Neuronal stem cell (in vitro differentiated cells): ENCODE results near the gene TCF4.

Experiments used
- DNase-seq: peaks from one replicate; pipeline ENCODE4 v3.0.0-alpha.2; 2013; ENCODE audit warnings: low spot score
- H2AFZ ChIP-seq: one replicate; pipeline ENCODE4 v1.6.1; 2013; ENCODE audit warnings: mild to moderate bottlenecking, low read length, inconsistent platforms
- H2AK5ac ChIP-seq: 2 replicates; pipeline ENCODE4 v1.6.1; 2013; ENCODE audit warnings: low read depth, mild to moderate bottlenecking, inconsistent platforms, low read length, moderate library complexity, mixed read lengths
- H2BK120ac ChIP-seq: 2 replicates; pipeline ENCODE4 v1.6.1; 2013; ENCODE audit warnings: low read depth, mild to moderate bottlenecking, inconsistent platforms, low read length, moderate library complexity, mixed read lengths
- H2BK12ac ChIP-seq: one replicate; pipeline ENCODE4 v1.6.1; 2013; ENCODE audit warnings: low read length, inconsistent platforms
- H2BK15ac ChIP-seq: 2 replicates; pipeline ENCODE4 v1.6.1; 2013; ENCODE audit warnings: mild to moderate bottlenecking, low read length, inconsistent platforms, mixed read lengths
- H2BK5ac ChIP-seq: one replicate; pipeline ENCODE4 v1.6.1; 2013; ENCODE audit warnings: inconsistent platforms, mild to moderate bottlenecking, low read length, moderate library complexity
- H3K14ac ChIP-seq: one replicate; pipeline ENCODE4 v1.6.1; 2013; ENCODE audit warnings: low read length, inconsistent platforms
- H3K18ac ChIP-seq: 2 replicates; pipeline ENCODE4 v1.6.1; 2013; ENCODE audit warnings: low read length, inconsistent platforms
- H3K23ac ChIP-seq: 2 replicates; pipeline ENCODE4 v1.6.1; 2013; ENCODE audit warnings: low read depth, mild to moderate bottlenecking, mixed read lengths, low read length, inconsistent platforms; ENCODE audit not compliant: poor library complexity
- H3K27ac ChIP-seq: replicated peaks from 3 replicates; pipeline ENCODE4 v1.5.1; 2013; ENCODE audit warnings: low read length, inconsistent platforms
- H3K27me3 ChIP-seq, 3 experiments: 2 replicates each; pipeline ENCODE4 v1.6.1; 2013; ENCODE audit warnings: low read length in 3 of 3, mild to moderate bottlenecking in 2 of 3, inconsistent platforms in 1 of 3, low read depth in 1 of 3, mixed read lengths in 1 of 3, moderate library complexity in 1 of 3; ENCODE audit not compliant: control insufficient read depth in 3 of 3, insufficient read depth in 3 of 3
- H3K36me3 ChIP-seq, 2 donors: replicated peaks in 1 of 2; 2 replicates each; pipeline ENCODE4 v1.6.1; 2013; ENCODE audit warnings: low read length in 2 of 2; ENCODE audit not compliant: control insufficient read depth in 2 of 2, insufficient read depth in 2 of 2
- H3K4ac ChIP-seq: 2 replicates; pipeline ENCODE4 v1.6.1; 2013; ENCODE audit warnings: inconsistent platforms, mild to moderate bottlenecking, low read length, moderate library complexity
- H3K4me1 ChIP-seq, 2 donors: 1 replicate in 1 of 2; 2 replicates in 1 of 2; pipeline ENCODE4 v1.6.1; 2013; ENCODE audit warnings: low read length in 2 of 2, low read depth in 1 of 2; ENCODE audit not compliant: control insufficient read depth in 2 of 2, insufficient read depth in 1 of 2
- H3K4me2 ChIP-seq: one replicate; pipeline ENCODE4 v1.6.1; 2013; ENCODE audit warnings: mild to moderate bottlenecking, low read length, inconsistent platforms; ENCODE audit not compliant: insufficient read depth, poor library complexity, severe bottlenecking
- H3K4me3 ChIP-seq, 2 donors: 2 replicates each; pipeline ENCODE4 v1.5.1; 2013; ENCODE audit warnings: low read length in 2 of 2, mild to moderate bottlenecking in 2 of 2, inconsistent platforms in 1 of 2, moderate library complexity in 1 of 2
- H3K79me1 ChIP-seq: one replicate; pipeline ENCODE4 v1.6.1; 2013; ENCODE audit warnings: low read depth, mild to moderate bottlenecking, inconsistent platforms, low read length, moderate library complexity
- H3K9ac ChIP-seq: one replicate; pipeline ENCODE4 v1.6.1; 2013; ENCODE audit warnings: mild to moderate bottlenecking, low read depth, low read length, inconsistent platforms; ENCODE audit not compliant: poor library complexity
- H3K9me3 ChIP-seq, 2 donors: replicated peaks in 1 of 2; 2 replicates each; pipeline versions ENCODE3 to v1.6.1; 2013; ENCODE audit warnings: low read length in 2 of 2, mild to moderate bottlenecking in 2 of 2, inconsistent platforms in 1 of 2, low read depth in 1 of 2, mixed read lengths in 1 of 2, moderate library complexity in 1 of 2; ENCODE audit not compliant: control insufficient read depth in 2 of 2, insufficient read depth in 1 of 2
- H4K8ac ChIP-seq: one replicate; pipeline ENCODE4 v1.6.1; 2013; ENCODE audit warnings: low read depth, mild to moderate bottlenecking, inconsistent platforms, low read length, moderate library complexity
- H4K91ac ChIP-seq: one replicate; pipeline ENCODE4 v1.6.1; 2013; ENCODE audit warnings: low read length, low read depth, mild to moderate bottlenecking, inconsistent platforms; ENCODE audit not compliant: poor library complexity
- WGBS, 2 donors: extraction: QIAGEN DNeasy Blood & Tissue Kit; methylation state at CpG; one replicate each; pipeline ENCODE4 v1.1.7; 2013; ENCODE audit warnings: missing lambda C conversion rate in 2 of 2, mixed read lengths in 1 of 2; ENCODE audit not compliant: insufficient read length in 2 of 2, insufficient replicate concordance in 1 of 2; ENCODE audit errors: extremely low coverage in 2 of 2; 5-methylcytosine and 5-hydroxymethylcytosine counted together

Gene TCF4

DNA sequence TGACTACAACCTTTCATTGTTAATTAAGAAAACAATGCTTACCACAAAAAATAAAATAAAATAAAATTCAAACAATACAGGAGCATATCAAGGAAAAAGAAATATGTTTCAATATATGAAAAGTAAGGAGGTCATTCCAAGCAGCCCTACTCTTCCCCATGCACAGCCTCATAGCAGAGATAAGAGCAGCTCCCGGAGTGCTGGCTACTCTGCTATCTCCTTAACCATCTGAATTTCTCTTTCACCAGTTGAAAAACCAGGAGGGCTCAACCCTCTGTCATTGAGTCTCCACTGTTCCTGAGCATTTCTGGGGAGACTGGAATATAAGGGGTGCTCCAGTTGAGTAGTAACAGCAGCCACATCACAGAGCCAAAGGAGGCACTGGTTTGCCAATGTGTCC, 201.4 kb downstream of the TCF4 start:
- no peak overlapping the region for H3K4ac ChIP-seq
- H3K4me2 ChIP-seq: no peak overlapping the region
- H3K18ac ChIP-seq: no peak overlapping the region
- peaks cover 4 to 8% of the 10 kb centered on the region in 2 donors for H3K36me3 ChIP-seq
- no peak overlapping the region for H2BK12ac ChIP-seq
- no peak overlapping the region for H4K8ac ChIP-seq
- no peak overlapping the region for H2BK15ac ChIP-seq
- no peak for DNase-seq
- no peak overlapping the region for H3K4me3 ChIP-seq
- H3K14ac ChIP-seq: no peak overlapping the region
- H3K27me3 ChIP-seq: no peaks in the 10 kb centered on the region
- H3K23ac ChIP-seq: no peak overlapping the region
- WGBS, 2 donors: no CpG with 5 or more reads among the region's 1 CpG
- peaks cover 0 to 27% of the 10 kb centered on the region in 2 donors for H3K9me3 ChIP-seq
- H4K91ac ChIP-seq: no peak overlapping the region
- no peak overlapping the region for H2AK5ac ChIP-seq
- peaks cover 2 to 15% of the 10 kb centered on the region in 2 donors for H3K4me1 ChIP-seq
- H3K27ac ChIP-seq: no peak overlapping the region
- no peak overlapping the region for H2BK5ac ChIP-seq
- H3K79me1 ChIP-seq: peaks cover 6% of the 10 kb centered on the region
- no peak overlapping the region for H2BK120ac ChIP-seq
- no peak overlapping the region for H2AFZ ChIP-seq
- H3K9ac ChIP-seq: no peak overlapping the region

DNA sequence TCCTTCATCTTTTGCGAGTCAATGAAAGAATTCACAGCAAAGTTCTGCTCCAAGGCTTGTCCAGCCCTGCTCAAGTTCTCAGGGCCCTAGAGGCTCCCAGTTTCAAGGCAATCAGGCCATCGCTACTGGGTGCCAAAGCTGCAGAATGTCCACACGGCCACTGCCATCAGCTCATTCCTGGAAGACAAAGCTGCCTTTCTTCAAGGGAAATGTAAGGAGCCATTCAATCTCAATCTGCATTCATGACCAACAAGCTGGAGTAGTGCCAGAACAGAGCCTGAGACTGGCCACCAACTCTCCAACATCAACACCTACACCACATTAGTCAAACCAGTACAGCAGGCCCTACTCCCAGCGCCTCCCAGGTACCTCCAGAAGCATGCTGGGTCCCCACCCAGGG, 202.2 kb downstream of the TCF4 start:
- Histone ChIP-seq H3K36me3 (peaks cover 4 to 8% of the 10 kb centered on the region in 2 donors), H3K27me3 (no peaks in the 10 kb centered on the region), H2BK15ac (no peak overlapping the region), H3K4me3 (no peak overlapping the region), H3K14ac (no peak overlapping the region), H3K18ac (no peak overlapping the region), H3K23ac (no peak overlapping the region), H3K9ac (no peak overlapping the region), H3K4ac (no peak overlapping the region), H2BK5ac (no peak overlapping the region), H3K27ac (no peak overlapping the region), H2AFZ (no peak overlapping the region), H2BK120ac (no peak overlapping the region), H2BK12ac (no peak overlapping the region), H4K8ac (no peak overlapping the region), H4K91ac (no peak overlapping the region), H3K4me2 (no peak overlapping the region), H3K79me1 (peaks cover 6% of the 10 kb centered on the region), H2AK5ac (no peak overlapping the region), H3K9me3 (peaks cover 2 to 27% of the 10 kb centered on the region in 2 donors), H3K4me1 (peaks cover 2 to 15% of the 10 kb centered on the region in 2 donors)
- DNase-seq: no peak
- no CpG with 5 or more reads among the region's 4 CpGs for WGBS, 2 donors

DNA sequence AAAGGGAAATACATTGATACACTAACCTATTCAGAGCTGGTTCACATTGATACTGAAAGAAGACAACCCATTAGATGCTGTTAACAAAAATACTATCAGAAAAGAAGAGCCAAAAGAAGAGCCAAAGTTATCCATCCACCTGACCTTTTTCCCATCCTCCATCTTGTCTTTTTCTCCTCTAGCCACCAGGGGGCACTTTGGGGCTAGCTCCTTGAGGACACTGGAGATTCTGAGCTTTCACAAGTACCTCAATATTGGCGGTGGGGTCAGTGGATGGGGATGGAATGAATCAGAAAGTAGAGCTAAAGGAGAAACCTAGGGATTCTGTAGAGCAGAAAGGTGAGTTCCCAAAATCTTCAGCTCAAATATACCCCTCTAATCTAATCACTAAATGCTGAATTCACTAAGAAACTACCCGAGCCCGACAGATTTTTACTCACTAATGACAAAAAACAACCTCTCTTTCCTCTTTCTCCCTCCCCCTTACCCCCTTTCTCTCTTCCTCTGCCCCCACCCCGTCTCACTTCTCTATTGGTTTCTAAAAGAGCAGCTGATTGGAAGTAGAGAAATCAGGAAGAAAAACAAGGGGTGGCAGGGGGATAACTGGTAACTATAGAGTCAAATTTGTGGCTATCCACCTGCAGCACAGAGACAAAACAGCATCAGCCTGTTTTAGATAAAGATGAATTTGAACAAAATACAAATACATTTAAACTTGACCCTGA, 203.3 kb downstream of the TCF4 start:
- Histone ChIP-seq H3K9me3 (peaks cover 2 to 30% of the 10 kb centered on the region in 2 donors), H2AFZ (no peak overlapping the region), H3K23ac (no peak overlapping the region), H3K4me3 (no peak overlapping the region), H2BK15ac (no peak overlapping the region), H4K91ac (no peak overlapping the region), H3K14ac (no peak overlapping the region), H4K8ac (no peak overlapping the region), H3K79me1 (peaks cover 5% of the 10 kb centered on the region), H3K4me2 (no peak overlapping the region), H3K9ac (no peak overlapping the region), H2BK120ac (no peak overlapping the region), H3K4me1 (peaks cover 2 to 15% of the 10 kb centered on the region in 2 donors), H3K27ac (no peak overlapping the region), H3K4ac (no peak overlapping the region), H3K27me3 (no peaks in the 10 kb centered on the region), H2BK12ac (no peak overlapping the region), H2BK5ac (no peak overlapping the region), H3K18ac (no peak overlapping the region), H2AK5ac (no peak overlapping the region), H3K36me3 (peaks cover 4 to 10% of the 10 kb centered on the region in 2 donors)
- no peak for DNase-seq
- WGBS, 2 donors: no CpG with 5 or more reads among the region's 4 CpGs

DNA sequence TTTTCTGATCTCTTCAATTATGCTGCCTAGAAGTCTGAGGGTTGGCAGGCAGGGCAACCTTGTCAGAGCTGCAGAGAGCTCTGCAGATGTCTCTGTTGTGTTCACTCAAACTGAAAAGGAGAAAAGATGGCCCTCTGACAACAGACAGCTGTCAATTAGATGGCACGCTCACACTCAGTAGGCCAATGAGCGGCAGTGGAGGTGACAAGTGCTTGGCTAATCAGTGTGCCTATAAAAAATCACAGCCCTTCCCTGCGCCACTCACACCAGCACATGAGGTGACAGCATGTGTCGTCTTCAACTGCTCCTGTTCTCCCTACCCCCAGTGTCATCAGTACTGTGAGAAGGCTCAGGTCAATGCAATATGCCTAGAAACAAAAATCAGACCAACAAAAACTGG, 203.9 kb downstream of the TCF4 start:
- WGBS, 2 donors: no CpG with 5 or more reads among the region's 4 CpGs
- no peak overlapping the region for H2BK5ac ChIP-seq
- H3K4me2 ChIP-seq: no peak overlapping the region

More for the DNA sequence above, 203.9 kb downstream of the TCF4 start:
- peaks cover 2 to 15% of the 10 kb centered on the region in 2 donors for H3K4me1 ChIP-seq
- no peak overlapping the region for H2BK12ac ChIP-seq
- H2AFZ ChIP-seq: no peak overlapping the region
- no peak overlapping the region for H2AK5ac ChIP-seq
- H3K36me3 ChIP-seq: peaks cover 1 to 10% of the 10 kb centered on the region in 2 donors
- no peak overlapping the region for H2BK15ac ChIP-seq
- no peak overlapping the region for H3K9ac ChIP-seq
- no peaks in the 10 kb centered on the region for H3K27me3 ChIP-seq
- no peak overlapping the region for H3K27ac ChIP-seq
- no peak overlapping the region for H3K4ac ChIP-seq
- H3K9me3 ChIP-seq: peaks cover 2 to 30% of the 10 kb centered on the region in 2 donors
- no peak overlapping the region for H4K91ac ChIP-seq
- no peak overlapping the region for H3K18ac ChIP-seq
- no peak overlapping the region for H3K23ac ChIP-seq
- no peak for DNase-seq
- no peak overlapping the region for H3K4me3 ChIP-seq
- H4K8ac ChIP-seq: no peak overlapping the region
- H3K14ac ChIP-seq: no peak overlapping the region
- H3K79me1 ChIP-seq: peaks cover 3% of the 10 kb centered on the region
- H2BK120ac ChIP-seq: no peak overlapping the region
